Activated CD8-positive, alpha-beta memory T cell treated with anti-CD3 and anti-CD28 coated beads for 48 hours (primary cell): Measurements from ENCODE around the gene SPZ1.
"Not testable (repeated sequence)": the region's sequence is repeated elsewhere in the genome, so short reads cannot be mapped to it uniquely, and the experiment has no call there.

Experiments
- DNase-seq, 3 experiments: peaks; one replicate each; pipeline ENCODE4 v3.0.0-alpha.2; 2020; ENCODE audit warnings: low read depth in 2 of 3, low spot score in 2 of 3

SPZ1 gene

DNA sequence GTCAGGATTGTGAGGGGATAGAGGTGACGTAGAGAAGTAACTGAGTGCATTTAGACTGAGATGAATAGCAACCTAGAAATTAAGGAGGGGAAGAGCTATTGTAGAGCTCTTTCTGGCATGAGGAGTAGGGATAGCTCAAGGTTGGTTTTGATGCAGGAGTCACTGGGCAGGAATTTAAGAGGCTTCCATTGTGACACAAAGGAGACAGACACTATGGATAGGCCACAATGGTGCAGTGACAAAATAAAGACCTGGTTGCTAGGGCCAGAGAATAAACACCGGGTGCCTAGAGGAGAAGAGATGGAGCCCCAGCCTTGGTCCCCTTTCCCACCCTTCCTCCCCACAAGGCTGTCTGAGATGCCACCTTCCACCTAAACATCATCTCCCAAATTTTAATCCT is at the start of gene SPZ1:
Gene SPZ1 (plus strand): TSS at position 301 of the 400 bp plus-strand sequence. CDS start 214 bp downstream, outside the sequence.
- no peak for DNase-seq

DNA sequence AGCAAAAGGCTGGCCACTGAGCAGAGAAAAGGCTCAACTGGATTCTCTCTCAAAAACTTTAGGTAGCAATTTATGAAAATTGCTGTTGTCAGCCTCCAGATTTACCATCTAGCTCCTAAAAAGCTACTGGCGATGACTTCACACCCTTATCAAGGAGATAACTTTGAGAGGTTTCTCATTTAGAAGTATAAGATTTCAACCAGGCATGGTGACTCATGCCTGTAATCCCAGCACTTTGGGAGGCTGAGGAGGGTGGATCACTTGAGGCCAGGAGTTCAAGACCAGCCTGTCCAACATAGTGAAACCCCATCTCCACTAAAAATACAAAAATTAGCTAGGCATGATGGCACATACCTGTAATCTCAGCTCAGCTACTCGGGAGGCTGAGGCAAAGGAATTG is 49.3 kb upstream of the SPZ1 start:
- DNase-seq: not testable (repeated sequence)

DNA sequence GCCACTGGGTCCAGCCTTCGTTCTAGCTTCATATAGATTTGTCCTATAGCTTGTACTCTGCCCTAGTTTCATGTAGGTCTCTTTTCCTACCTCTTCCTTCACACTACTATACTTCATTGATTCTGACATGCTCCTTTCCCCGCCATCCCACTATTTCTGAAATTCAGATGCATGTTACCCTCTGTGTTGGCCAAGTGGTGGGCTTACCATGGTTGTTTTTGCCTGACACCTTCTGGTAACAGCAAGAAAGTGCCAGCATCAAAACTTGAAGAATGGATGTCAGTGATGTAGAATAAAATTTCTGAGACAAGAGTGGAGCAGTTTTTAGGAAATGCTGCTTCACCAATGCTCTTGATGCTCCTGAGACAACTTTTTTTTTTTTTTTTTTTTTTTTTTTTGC is 44.5 kb upstream of the SPZ1 start:
- DNase-seq: no peak

- DNase-seq: no peak
Measured at GRCh38 chr5:80276186-80276585, 43.6 kb upstream of the SPZ1 start.

DNA sequence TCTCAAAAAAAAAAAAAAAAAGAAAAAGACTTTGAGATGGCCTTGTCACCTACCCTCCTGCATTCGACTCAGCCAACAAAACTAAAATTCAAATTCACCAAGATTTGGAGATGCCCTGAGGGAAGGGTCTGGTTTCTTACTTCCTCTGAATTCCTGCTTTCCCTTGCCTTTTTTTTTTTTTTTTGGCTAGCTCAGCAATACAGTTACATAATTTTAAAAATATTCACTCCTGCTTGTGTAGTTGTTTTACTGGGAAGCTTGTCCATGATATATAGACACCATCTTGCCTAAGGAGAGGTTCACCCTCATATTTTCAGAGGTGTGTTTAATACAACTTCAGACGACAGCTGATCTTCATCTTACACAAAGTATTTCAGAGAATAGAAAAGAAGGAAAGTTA is 42.6 kb upstream of the SPZ1 start:
- no peak for DNase-seq

DNA sequence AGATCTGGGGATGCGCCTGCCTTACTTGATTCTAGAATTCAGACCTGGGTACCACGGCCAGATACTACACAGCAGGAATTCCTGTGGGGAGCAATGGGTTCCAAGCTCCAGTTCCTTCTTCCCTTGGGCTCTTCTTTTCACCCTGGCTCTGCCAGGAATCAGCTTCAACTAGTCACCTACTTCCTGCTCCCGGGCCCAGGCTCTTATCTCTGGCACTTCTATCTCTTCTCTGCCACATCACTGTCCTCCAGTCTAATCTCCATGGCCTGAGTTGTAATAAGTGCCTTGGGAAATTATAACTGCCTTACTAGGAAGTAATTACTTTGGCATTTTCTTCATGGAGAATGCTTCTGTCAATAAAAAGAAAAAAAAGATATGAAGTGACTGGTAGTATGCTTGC is 37.7 kb upstream of the SPZ1 start:
- no peak for DNase-seq

DNA sequence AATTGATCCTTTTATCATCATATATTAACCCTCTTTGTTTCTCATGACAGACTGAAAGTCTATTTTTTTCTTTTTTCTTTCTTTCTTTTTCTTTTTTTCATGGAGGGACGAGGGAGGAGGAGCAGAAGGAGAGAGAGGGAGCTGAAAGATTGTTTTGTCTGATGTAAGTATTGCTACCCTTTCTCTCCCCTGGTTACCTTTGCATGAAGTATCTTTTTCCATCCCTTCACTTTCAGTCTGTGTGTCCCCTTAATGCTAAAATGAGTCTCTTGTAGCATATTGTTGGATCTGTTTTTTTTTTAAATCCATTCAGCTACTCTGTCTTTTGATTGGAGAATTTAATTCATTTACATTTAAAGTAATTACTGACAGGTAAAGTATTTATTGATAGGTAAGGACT is 36.4 kb upstream of the SPZ1 start:
- DNase-seq: no peak

DNA sequence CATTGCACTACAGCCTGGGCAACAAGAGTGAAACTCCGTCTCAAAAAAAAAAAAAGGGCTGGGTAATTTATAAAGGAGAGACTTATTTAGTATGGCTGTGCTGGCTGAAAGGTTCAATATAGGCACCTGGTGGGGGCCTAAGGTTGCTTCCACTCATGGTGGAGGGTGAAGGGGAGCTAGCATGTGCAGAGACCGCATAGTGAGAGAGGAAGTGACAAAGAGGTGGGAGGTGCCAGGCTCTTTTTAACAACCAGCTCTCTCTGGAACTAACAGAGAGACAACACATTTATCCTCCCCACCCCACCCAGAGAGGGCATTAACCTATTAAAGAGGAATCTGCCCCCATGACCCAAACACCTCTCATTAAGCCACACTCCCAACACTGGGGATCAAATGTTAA is 35.1 kb upstream of the SPZ1 start:
- no peak for DNase-seq

GRCh38 chr5:80288177-80288576 is 31.6 kb upstream of the SPZ1 start:
- DNase-seq: no peak

GRCh38 chr5:80289320-80289719 is 30.5 kb upstream of the SPZ1 start:
- DNase-seq: no peak

DNA sequence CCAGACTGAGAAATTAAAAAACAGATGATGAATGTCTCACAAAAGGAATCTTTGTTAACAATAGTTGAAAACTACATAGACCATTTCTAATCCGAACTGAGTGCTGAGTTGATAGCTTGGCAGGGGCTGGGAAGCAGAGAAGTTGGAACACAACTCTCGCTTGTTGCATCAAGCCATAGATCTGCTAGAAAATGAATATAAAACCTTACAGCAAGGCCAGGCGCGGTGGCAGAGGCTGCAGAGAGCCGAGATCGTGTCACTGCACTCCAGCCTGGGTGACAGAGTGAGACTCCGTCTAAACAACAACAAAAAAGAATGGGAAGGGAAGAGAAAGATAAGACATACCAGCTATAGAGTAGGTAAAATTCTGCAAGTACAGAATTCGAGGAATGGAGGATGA is 28.0 kb upstream of the SPZ1 start:
- DNase-seq: no peak

DNA sequence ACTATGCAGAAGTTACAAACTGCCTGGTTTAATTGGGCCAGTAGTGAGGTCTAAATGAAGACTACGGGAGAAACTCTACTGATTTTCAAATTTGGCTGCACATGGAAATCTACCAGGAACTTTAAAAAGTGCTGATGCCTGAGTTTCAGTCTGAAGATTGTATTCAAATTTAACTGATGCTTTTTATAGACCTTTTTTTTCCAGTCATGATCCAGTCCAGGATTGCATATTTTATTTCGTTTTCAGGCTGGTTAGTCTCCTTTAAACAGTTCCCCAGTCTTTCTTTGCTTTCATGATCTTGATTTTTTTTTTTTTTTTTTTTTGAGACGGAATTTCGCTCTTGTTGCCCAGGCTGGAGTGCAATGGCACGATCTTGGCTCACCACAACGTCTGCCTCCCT is 23.7 kb upstream of the SPZ1 start:
- no peak for DNase-seq

GRCh38 chr5:80299601-80300000 is 20.2 kb upstream of the SPZ1 start:
- DNase-seq: no peak

DNA sequence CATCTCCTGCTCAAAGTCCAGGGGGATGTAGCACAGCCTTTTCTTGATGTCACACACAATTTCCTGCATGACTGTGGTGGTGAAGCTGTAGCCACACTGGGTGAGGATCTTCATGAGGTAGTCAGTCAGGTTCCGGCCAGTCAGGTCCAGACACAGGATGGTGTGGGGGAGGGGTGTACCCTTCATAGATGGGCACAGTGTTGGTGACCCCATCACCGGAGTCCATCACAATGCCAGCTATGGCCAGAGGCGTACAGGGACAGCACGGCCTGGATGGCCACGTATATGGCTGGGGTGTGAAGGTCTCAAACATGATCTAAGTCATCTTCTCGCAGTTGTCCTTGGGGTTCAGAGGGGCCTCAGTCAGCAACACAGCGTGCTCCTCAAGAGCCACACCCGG is 19.7 kb upstream of the SPZ1 start:
- no peak for DNase-seq

GRCh38 chr5:80300796-80301195 is 19.0 kb upstream of the SPZ1 start:
- DNase-seq: not testable (repeated sequence)

DNA sequence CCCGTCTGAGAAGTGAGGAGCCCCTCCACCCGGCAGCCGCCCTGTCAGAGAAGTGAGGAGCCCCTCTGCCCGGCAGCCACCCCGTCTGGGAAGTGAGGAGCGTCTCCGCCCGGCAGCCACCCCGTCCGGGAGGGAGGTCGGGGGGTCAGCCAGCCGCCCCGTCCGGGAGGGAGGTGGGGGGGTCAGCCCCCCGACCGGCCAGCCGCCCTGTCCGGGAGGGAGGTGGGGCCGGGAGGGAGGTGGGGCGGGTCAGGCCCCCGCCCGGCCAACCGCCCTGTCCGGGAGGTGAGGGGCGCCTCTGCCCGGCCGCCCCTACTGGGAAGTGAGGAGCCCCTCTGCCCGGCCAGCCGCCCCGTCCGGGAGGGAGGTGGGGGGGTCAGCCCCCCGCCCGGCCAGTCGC is 18.5 kb upstream of the SPZ1 start:
- not testable (repeated sequence) for DNase-seq

GRCh38 chr5:80302636-80303035 is 17.2 kb upstream of the SPZ1 start:
- no peak for DNase-seq

- DNase-seq: no peak
Measured at GRCh38 chr5:80308526-80308925, 11.3 kb upstream of the SPZ1 start.

- DNase-seq: no peak
Measured at GRCh38 chr5:80309871-80310665, 9.7 kb upstream of the SPZ1 start.

DNA sequence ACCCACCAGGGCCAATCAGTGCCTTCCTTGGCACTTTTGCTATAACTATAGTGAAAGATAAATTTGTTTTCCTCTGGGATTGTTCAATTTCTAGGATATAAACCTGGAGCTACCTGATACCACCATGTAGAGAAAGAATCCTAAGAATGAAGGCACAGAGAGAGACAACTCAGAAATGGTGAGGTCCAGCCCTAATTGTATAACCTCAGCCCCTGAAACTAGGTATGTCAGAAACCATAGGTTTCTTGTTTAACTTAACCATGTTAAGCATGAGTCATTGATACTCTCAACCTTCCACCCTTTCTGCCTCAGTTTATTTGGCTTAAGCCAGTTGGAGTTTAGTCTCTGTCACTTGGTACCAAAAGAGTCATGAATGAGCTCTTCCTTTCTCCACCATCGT is 4.6 kb upstream of the SPZ1 start:
- DNase-seq: no peak

DNA sequence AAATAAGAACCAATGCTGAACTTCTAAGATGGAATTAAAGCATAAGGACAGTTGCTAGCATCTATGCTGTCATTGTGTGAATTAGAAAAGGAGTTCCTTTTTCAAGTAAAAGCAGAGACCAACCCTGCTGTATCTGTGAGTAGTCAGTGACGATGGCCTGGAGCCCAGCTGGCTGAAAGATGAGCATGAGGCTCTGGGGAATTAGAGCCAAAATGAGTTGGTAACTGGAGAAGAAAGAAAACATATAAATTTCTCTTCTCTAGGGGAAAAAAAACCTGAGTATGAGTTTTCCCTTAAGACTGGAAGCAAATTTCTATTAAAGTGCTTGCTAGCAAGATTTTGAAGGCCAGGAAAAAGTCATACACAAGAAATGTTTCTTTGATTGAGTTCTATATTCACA is 1.6 kb upstream of the SPZ1 start:
- no peak for DNase-seq

- no peak for DNase-seq
Measured at GRCh38 chr5:80324912-80325311, 5.1 kb downstream of the SPZ1 start.

DNA sequence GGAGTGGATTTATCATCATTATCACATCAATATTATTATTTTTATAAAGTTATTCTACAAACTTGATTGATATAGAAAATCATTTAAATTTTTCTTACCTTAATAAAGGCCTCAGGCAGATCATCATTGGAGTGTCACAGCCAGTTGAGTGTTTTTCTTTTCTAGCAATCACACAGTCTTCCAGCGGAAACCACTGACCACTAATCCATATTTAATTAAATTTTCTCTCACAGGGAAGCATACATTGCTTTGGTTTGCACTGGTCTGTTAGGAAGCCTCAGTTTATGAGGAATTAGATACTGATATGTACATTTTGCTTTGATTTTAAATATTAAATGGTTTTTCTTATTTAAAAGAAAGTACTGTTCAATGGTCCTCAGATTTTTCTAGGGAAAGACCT is 6.7 kb downstream of the SPZ1 start:
- DNase-seq: no peak
